ENCODE measurements around the gene SNX22.

The SNX22 gene

DNA sequence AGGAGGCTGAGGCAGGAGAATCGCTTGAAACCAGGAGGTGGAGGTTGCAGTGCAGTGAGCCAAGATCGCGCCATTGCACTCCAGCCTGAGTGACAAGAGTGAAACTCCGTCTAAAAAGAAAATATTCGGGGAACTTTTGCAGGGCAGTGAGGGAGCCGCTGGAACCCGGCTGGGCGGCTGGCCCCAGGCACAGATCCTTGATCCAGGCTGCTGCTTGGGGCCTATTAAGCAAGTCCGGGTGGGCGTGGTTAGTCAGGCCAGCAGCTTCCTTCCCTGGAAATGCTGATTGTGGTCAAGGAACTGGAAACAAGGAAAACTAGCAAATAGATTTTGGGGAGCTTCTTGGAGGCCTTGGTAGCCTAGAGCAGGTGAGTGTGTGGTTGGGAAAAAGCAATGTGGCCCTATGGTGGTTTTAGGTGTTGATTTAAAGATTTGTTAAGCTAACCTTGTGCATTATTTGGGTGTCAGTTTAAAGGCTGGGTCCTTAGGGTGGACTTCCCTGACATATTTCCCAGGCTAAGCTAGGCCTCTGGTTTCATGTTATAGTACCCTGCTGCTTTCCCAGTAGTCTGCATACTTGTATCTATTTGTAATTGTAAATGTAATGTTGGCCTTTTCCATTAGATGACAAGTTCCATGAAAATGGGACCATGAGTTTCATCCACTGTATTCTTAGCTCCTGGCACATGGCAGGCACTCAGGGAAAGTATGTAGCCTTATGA is 17.7 kb upstream of the SNX22 start:
- no peak for DNase-seq (ENCODE audit: low read depth in 2 of 2, low spot score in 1 of 2)

DNA sequence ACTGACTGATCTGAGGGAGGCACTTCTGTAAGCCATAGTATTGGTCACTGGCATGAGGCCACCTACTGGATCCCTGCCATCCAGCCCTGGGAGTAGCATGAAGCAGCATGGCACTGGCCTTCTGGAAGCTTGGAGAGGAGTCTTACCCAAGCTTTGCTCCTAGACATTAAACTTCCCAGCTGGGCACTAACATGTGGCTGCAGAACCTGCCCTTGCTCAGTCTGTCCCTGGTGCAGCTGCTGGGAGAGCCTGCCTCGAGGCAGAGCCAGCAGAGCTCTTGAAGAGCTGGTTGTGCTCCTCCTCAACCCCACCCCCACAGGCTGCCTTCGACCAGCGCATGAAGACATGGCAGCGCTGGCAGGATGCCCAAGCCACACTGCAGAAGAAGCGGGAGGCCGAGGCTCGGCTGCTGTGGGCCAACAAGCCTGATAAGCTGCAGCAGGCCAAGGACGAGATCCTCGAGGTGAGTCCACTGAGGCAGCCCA is 17.1 kb upstream of the SNX22 start:
- DNase-seq (ENCODE audit: low read depth in 2 of 2, low spot score in 1 of 2): no peak

DNA sequence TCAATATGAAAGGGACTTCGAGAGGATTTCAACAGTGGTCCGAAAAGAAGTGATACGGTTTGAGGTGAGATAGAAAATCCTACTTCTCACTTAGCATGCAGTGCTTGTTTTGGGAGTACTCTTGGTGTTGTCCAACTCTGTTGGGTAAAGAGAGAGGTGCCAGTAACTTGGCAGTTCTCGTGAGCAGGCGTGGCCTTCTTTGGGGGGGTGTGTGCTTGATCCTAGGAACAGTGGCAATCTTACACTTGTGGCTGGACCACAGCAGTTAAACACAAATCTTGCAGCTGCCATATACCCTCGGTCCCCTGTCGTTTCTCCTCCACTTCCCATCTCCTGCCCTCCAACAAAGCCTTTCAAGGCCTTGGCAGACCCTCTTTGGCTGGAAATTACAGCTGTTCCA is 15.2 kb upstream of the SNX22 start:
- no peak for DNase-seq (ENCODE audit: low read depth in 2 of 2, low spot score in 1 of 2)

DNA sequence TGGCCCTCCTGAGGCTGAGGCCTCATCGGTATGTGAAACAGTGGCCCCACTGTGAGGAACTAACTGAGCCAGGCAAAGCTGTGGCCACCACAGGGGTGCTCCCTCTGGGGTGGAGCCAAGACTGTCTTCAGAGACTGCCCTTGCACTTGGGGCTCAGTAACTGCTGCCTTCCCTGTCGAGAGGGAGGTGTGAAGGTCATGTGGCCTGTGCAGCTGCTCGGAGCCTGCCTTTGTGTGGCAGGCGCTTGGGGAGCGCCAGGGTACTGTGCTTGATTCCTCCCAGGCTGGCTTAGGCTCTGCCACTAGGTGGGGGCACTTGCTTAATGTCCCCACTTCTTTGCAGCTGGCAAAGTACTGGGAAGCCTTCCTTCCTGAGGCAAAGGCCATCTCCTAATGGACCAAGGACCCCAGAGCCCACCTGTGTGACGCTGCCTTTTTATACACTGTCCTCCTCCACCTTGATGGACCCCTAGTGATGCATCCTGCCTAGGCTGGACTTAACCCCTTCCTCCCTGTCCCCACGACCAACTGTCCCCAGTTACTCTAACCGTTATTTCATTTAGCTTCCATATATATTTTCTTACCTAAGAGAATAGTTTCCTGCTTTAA is 14.2 kb upstream of the SNX22 start:
- no peak for DNase-seq (ENCODE audit: low read depth in 2 of 2, low spot score in 1 of 2)

- DNase-seq (ENCODE audit: low read depth in 2 of 2, low spot score in 1 of 2): no peak
These were observed 13.1 kb upstream of the SNX22 start for GRCh38 chr15:64138331-64138941.

DNA sequence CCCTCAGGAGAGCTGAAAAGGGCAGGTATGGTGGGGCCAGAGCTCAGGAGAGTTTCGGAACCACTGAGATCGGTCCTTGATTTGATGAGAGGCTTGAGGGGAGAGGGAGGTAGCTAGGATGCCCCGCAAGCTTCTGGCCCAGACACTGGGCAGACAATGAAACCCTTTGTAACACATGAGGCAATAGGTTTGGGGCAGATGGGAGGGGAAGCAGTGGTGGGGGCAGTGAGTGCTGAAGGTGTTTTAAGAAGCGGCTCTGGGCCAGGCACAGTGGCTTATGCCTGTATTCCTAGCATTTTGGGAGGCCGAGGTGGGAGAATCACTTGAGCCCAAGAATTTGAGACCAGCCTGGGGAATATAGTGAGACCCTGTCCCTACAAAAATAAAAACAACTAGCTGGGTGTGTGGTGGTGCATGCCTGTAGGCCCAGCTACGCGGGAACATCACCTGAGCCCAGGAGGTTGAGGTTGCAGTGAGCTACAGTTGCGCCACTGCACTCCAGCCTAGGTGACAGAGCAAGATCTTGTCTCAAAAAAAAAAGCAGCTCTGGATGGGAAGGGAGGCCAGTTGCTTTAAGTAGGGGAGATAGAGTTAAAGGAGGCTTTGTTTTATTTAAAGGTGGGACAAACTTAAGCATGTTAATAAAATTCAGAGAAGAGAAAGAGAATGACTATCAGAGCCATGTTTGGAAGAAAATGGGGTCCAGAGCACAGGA is 9.6 kb upstream of the SNX22 start:
- DNase-seq (ENCODE audit: low read depth in 2 of 2, low spot score in 1 of 2): no peak

DNA sequence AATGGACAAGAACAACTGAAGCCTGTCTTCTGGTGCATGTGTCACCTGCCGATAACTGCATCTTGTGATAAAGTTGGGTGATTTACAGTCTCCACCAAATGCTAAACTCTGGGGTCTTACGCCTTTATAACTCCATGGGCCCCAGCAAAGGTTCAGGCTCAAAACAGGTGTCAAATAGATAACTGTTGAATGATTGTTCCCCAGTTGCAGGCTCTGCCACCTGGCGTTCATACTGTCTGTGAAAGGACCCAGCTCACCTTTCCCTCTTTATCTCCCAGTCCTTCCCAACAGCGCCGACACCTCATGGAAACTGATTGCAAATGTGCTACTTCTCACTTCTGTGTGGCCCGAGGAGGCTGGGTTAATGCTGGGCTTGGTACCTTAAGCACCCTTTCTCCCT is 8.3 kb upstream of the SNX22 start:
- no peak for DNase-seq (ENCODE audit: low read depth in 2 of 2, low spot score in 1 of 2)

- no peak for DNase-seq (ENCODE audit: low read depth in 2 of 2, low spot score in 1 of 2)
These were observed 7.4 kb upstream of the SNX22 start for GRCh38 chr15:64144192-64144564.

GRCh38 chr15:64144565-64145281 is 6.8 kb upstream of the SNX22 start:
- no peak for DNase-seq (ENCODE audit: low read depth in 2 of 2, low spot score in 1 of 2)

GRCh38 chr15:64146041-64146440 is 5.5 kb upstream of the SNX22 start:
- no peak for DNase-seq (ENCODE audit: low read depth in 2 of 2, low spot score in 1 of 2)

GRCh38 chr15:64146520-64146884 is 5.0 kb upstream of the SNX22 start:
- no peak for DNase-seq (ENCODE audit: low read depth in 2 of 2, low spot score in 1 of 2)

GRCh38 chr15:64146885-64147681 is 4.4 kb upstream of the SNX22 start:
- DNase-seq (ENCODE audit: low read depth in 2 of 2, low spot score in 1 of 2): no peak

- DNase-seq (ENCODE audit: low read depth in 2 of 2, low spot score in 1 of 2): no peak
These were observed 3.4 kb upstream of the SNX22 start for GRCh38 chr15:64148168-64148567.

DNA sequence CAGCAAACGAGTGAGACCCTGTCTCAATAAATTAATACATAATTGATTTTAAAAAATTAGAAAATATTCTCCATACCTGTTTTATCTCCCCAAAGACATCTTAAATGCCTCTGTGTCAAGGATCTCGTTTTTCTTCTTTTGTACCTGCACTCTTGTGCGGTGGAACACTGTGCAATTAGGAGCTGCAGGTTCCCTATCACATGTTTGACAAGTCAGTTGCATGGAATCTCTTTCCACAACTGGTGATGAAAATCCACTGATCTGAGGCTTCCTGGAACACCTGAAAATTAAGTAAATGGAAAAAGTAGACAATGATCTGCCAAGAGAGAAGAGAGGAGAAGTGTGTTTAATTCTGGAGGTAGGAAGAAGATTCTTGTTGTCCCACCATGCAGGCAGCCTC is 3.0 kb upstream of the SNX22 start:
- no peak for DNase-seq (ENCODE audit: low read depth in 2 of 2, low spot score in 1 of 2)

DNA sequence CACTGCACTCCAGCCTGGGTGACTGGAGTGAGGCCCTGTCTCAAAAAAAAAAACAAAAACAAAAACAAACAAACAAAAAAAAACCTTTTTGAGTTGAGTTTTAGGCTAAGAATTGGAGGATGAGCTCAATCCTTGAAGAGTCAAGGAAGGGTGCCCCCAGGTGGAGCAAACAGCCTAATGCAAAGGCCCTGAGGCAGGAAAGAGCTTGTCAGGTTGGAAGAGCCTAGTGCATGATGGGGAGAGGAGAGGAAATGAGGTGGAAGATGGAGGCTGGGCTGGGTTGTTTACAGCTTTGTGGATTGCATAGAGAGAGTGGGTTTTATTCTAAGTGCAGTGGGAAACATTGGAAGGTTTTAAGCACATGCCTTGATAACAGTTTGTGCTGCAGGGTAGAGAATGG is 2.1 kb upstream of the SNX22 start:
- DNase-seq (ENCODE audit: low read depth in 2 of 2, low spot score in 1 of 2): no peak

- no peak for DNase-seq (ENCODE audit: low read depth in 2 of 2, low spot score in 1 of 2)
These were observed 1.5 kb upstream of the SNX22 start for GRCh38 chr15:64149893-64150578.

- DNase-seq (ENCODE audit: low read depth in 2 of 2, low spot score in 1 of 2): no peak
These were observed 1.2 kb downstream of the SNX22 start for GRCh38 chr15:64152507-64153387.

GRCh38 chr15:64153480-64154367 is 2.2 kb downstream of the SNX22 start:
- peak; percentile 71 to 93 for DNase-seq (ENCODE audit: low read depth in 2 of 2, low spot score in 1 of 2)
